PC-3 (cell line): Measurements from ENCODE around the gene SLC9A3. TPM values are rescaled to one million over a fixed set of nuclear protein-coding genes. Genes with fewer than 3 reads are reported as not detected.

Experiments used
- ATAC-seq: fragments of 200-7000 bp; cut with Tn5 transposase; 2 replicates; pipeline ENCODE4 v1.9.1; 2020; ENCODE audit warnings: mild to moderate bottlenecking, moderate library complexity
- Bru-seq: library from RNA; stranded (reverse); fragments of 400-500 nt; gene quantifications from one replicate; lab custom pipeline; 2021; lab: Mats Ljungman, UMichigan
- BruChase-seq, 2 experiments: library from RNA; stranded (reverse); fragments of 400-500 nt; gene quantifications; one replicate each; lab custom pipeline; 2021; lab: Mats Ljungman, UMichigan
- BruUV-seq: library from RNA; stranded (reverse); fragments of 400-500 nt; replicated peaks from 2 replicates; lab custom pipeline; 2021; lab: Mats Ljungman, UMichigan
- CTCF ChIA-PET: fragments of 300-600 bp; sonication (Branson Sonifier 250); formaldehyde crosslinking; loops from one replicate; lab custom pipeline; 2022; ENCODE audit warnings: antibody characterized with exemption; lab: Charles Lee
- POLR2A ChIA-PET: fragments of 300-600 bp; sonication (Branson Sonifier 250); formaldehyde crosslinking; loops from one replicate; lab custom pipeline; 2022; ENCODE audit warnings: antibody characterized with exemption; ENCODE audit not compliant: unreplicated experiment; lab: Charles Lee
- DNase-seq: peaks from one replicate; pipeline ENCODE4 v3.0.0-alpha.2; 2015
- H2AFZ ChIP-seq: fragments of 300-600 bp; sonication (generic); 2 replicates; pipeline ENCODE4 v1.6.0; 2016; ENCODE audit warnings: antibody characterized with exemption, low read length
- H3F3A ChIP-seq: fragments of 300-600 bp; sonication (generic); one replicate; pipeline ENCODE4 v1.6.0; 2017; ENCODE audit warnings: antibody characterized with exemption, low read length, control low read depth, mild to moderate bottlenecking; ENCODE audit not compliant: unreplicated experiment
- H3K27ac ChIP-seq: fragments of 300-600 bp; sonication (generic); 2 replicates; pipeline ENCODE4 v1.5.1; 2016; ENCODE audit warnings: mild to moderate bottlenecking, low read length
- H3K27me3 ChIP-seq: fragments of 300-600 bp; sonication (generic); 2 replicates; pipeline ENCODE4 v1.6.1; 2016; ENCODE audit warnings: low read length, mixed read lengths
- H3K36me3 ChIP-seq: fragments of 300-600 bp; sonication (generic); 2 replicates; pipeline ENCODE4 v1.6.1; 2016; ENCODE audit warnings: low read depth, mixed run types, low read length, mixed read lengths
- H3K4me1 ChIP-seq: fragments of 300-600 bp; sonication (generic); 2 replicates; pipeline ENCODE4 v1.5.1; 2016; ENCODE audit warnings: low read length; ENCODE audit not compliant: insufficient read depth
- H3K4me2 ChIP-seq: fragments of 300-600 bp; sonication (generic); 2 replicates; pipeline ENCODE4 v1.6.0; 2016; ENCODE audit warnings: low read length
- H3K4me3 ChIP-seq: fragments of 300-600 bp; sonication (generic); 2 replicates; pipeline ENCODE4 v1.5.1; 2016; ENCODE audit warnings: mild to moderate bottlenecking, low read length, mixed read lengths
- H3K79me2 ChIP-seq: fragments of 300-600 bp; sonication (generic); 2 replicates; pipeline ENCODE4 v1.6.1; 2017; ENCODE audit warnings: low read length, mixed read lengths
- H3K9ac ChIP-seq: fragments of 300-600 bp; sonication (generic); 2 replicates; pipeline ENCODE4 v1.6.0; 2016; ENCODE audit warnings: mild to moderate bottlenecking, low read length
- H3K9me2 ChIP-seq: fragments of 300-600 bp; sonication (generic); replicated peaks from 2 replicates; pipeline ENCODE4 v1.6.1; 2016; ENCODE audit warnings: mixed run types, low read length, mixed read lengths
- H3K9me3 ChIP-seq: fragments of 300-600 bp; sonication (generic); 2 replicates; pipeline ENCODE4 v1.6.1; 2016; ENCODE audit warnings: low read length, mixed read lengths
- H4K20me1 ChIP-seq: fragments of 300-600 bp; sonication (generic); 2 replicates; pipeline ENCODE4 v1.6.1; 2016; ENCODE audit warnings: low read length, mixed read lengths
- CTCF ChIP-seq: fragments of 300-600 bp; sonication (generic); conservative IDR thresholded peaks from 2 replicates; pipeline ENCODE4 v1.5.1; 2017; ENCODE audit warnings: antibody characterized with exemption, low read depth, mild to moderate bottlenecking, low read length
- EZH2 ChIP-seq: fragments of 300-600 bp; sonication (generic); IDR thresholded peaks from one replicate; pipeline ENCODE4 v1.6.1; 2017; ENCODE audit warnings: antibody characterized with exemption, mild to moderate bottlenecking, low read length; ENCODE audit not compliant: unreplicated experiment
- EZH2phosphoT487 ChIP-seq: fragments of 300-600 bp; sonication (generic); IDR thresholded peaks from 2 replicates; pipeline ENCODE4 v1.6.1; 2018; ENCODE audit warnings: mild to moderate bottlenecking, antibody characterized with exemption, low read length, borderline replicate concordance
- intact Hi-C: fragments of 100-400 bp; cut with micrococcal nuclease; formaldehyde crosslinking; loops from 2 replicates; pipeline ENCODE4 v1.9.0; 2023
- long read RNA-seq: library from polyadenylated mRNA; unstranded; transcript quantifications from one replicate; pipeline ENCODE4 v2.0.0, GENCODE V29; 2021; ENCODE audit not compliant: unreplicated experiment
- total RNA-seq: library from RNA; depleted of rRNA; stranded (reverse); fragments of >200 nt; gene quantifications from 2 replicates; pipeline ENCODE4 v1.2.3, GENCODE V29; 2014; rRNA removed

SLC9A3 gene
- total RNA-seq (4.7 and 4.9 TPM in 2 replicates), Bru-seq, nascent RNA (percentile 12 among the genes with signal in this experiment), BruChase-seq, experiment 1, labeled RNA remaining after a 6-hour chase (percentile 18 among the genes with signal in this experiment), BruChase-seq, experiment 2, labeled RNA remaining after a 2-hour chase (percentile 16 among the genes with signal in this experiment)
- long read RNA-seq: 0 reads

- POLR2A ChIA-PET: no interaction called here
- H3K4me2 ChIP-seq: no peak within 1 kb of the TSS
- no peaks in the 10 kb centered on the region for H4K20me1 ChIP-seq
- no peak within 1 kb of the TSS for H3K4me3 ChIP-seq
- H3K79me2 ChIP-seq: no peaks in the 10 kb centered on the region
- peaks cover 41% of the 10 kb centered on the region for H3K27me3 ChIP-seq
- no peak for TF ChIP-seq EZH2phosphoT487
- no peak for TF ChIP-seq EZH2
- no peak within 1 kb of the TSS for H2AFZ ChIP-seq
- H3K36me3 ChIP-seq: no peaks in the 10 kb centered on the region
- H3K9me2 ChIP-seq: no peaks in the 10 kb centered on the region
- intact Hi-C loops: no loop called here
- no peaks in the 10 kb centered on the region for H3K9me3 ChIP-seq
- H3K4me1 ChIP-seq: no peaks in the 10 kb centered on the region
- BruUV-seq: no TSS peak
- CTCF ChIA-PET: no interaction called here
- no peak within 1 kb of the TSS for H3K9ac ChIP-seq
- no peak for DNase-seq
- no peaks in the 10 kb centered on the region for H3F3A ChIP-seq
- no peak for ATAC-seq
- no peak within 1 kb of the TSS for H3K27ac ChIP-seq
Observed at GRCh38 chr5:524234-524972, at the start of gene SLC9A3. SLC9A3 (minus strand) TSS chr5:524449.

GRCh38 chr5:573976-574375, 49.7 kb upstream of the SLC9A3 start:
- Histone ChIP-seq H2AFZ (no peak overlapping the region), H3K36me3 (no peaks in the 10 kb centered on the region), H3K4me2 (no peak overlapping the region), H4K20me1 (no peaks in the 10 kb centered on the region), H3K9me2 (no peaks in the 10 kb centered on the region), H3K4me1 (peaks cover 13% of the 10 kb centered on the region), H3K9ac (no peak overlapping the region), H3K9me3 (no peaks in the 10 kb centered on the region), H3K27me3 (peaks cover 22% of the 10 kb centered on the region), H3K27ac (no peak overlapping the region), H3F3A (no peaks in the 10 kb centered on the region), H3K79me2 (no peaks in the 10 kb centered on the region), H3K4me3 (no peak overlapping the region)
- no peak for DNase-seq
- no peak for ATAC-seq
- intact Hi-C loops: no loop called here
- no TSS peak for BruUV-seq
- ChIA-PET POLR2A (no interaction called here), CTCF (no interaction called here)
- no peak for TF ChIP-seq EZH2
- TF ChIP-seq CTCF: no peak
- TF ChIP-seq EZH2phosphoT487: no peak

- ChIA-PET CTCF (no interaction called here), POLR2A (no interaction called here)
- H3F3A ChIP-seq: no peaks in the 10 kb centered on the region
- no TSS peak for BruUV-seq
- H3K9me3 ChIP-seq: no peaks in the 10 kb centered on the region
- H3K4me2 ChIP-seq: no peak overlapping the region
- peaks cover 14% of the 10 kb centered on the region; the same call in 1 of the 2 replicates for H3K27me3 ChIP-seq
- no peaks in the 10 kb centered on the region for H3K9me2 ChIP-seq
- intact Hi-C loops: no loop called here
- H2AFZ ChIP-seq: no peak overlapping the region
- no peaks in the 10 kb centered on the region for H4K20me1 ChIP-seq
- TF ChIP-seq CTCF (no peak), EZH2phosphoT487 (no peak), EZH2 (no peak)
- H3K4me3 ChIP-seq: no peak overlapping the region
- no peaks in the 10 kb centered on the region for H3K79me2 ChIP-seq
- peaks cover 13% of the 10 kb centered on the region for H3K4me1 ChIP-seq
- DNase-seq: peak; percentile 62
- H3K27ac ChIP-seq: no peak overlapping the region
- no peaks in the 10 kb centered on the region for H3K36me3 ChIP-seq
- ATAC-seq: peak; percentile 92
- H3K9ac ChIP-seq: no peak overlapping the region
Observed at GRCh38 chr5:573206-573605, 49.0 kb upstream of the SLC9A3 start.
